GM18867 (cell line): Measurements from ENCODE around the gene CCDC92B.
A peak's percentile ranks its signal among the peaks of the same experiment; 100 is the strongest.

Experiments used
- ATAC-seq: cut with Tn5 transposase; IDR thresholded peaks from one replicate; pipeline ENCODE4 v1.9.1; 2021; ENCODE audit warnings: mild to moderate bottlenecking, moderate library complexity; ENCODE audit not compliant: unreplicated experiment

CCDC92B gene

GRCh38 chr17:2779545-2779944, 30.1 kb upstream of the CCDC92B start:
- ATAC-seq, result no peak

DNA sequence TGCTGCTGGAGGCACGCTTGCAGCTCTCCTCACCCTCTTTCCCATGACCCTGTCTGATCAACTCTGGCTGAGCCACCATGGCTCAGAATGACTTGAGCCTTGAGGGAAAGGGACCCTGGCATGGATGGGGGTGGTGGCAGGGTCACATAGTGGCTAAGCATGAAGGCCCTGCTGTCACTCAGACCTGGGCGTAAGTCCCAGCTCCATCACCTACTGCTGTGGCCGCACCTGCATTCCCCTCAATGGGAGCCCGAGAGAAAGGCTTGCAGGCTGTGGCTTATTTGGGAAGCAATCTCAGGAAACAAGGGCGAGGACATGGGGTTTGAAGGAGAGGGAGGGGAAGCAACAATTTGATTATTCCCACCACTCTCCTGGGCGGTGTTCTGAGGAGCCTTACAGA, 29.0 kb upstream of the CCDC92B start:
- no peak for ATAC-seq

DNA sequence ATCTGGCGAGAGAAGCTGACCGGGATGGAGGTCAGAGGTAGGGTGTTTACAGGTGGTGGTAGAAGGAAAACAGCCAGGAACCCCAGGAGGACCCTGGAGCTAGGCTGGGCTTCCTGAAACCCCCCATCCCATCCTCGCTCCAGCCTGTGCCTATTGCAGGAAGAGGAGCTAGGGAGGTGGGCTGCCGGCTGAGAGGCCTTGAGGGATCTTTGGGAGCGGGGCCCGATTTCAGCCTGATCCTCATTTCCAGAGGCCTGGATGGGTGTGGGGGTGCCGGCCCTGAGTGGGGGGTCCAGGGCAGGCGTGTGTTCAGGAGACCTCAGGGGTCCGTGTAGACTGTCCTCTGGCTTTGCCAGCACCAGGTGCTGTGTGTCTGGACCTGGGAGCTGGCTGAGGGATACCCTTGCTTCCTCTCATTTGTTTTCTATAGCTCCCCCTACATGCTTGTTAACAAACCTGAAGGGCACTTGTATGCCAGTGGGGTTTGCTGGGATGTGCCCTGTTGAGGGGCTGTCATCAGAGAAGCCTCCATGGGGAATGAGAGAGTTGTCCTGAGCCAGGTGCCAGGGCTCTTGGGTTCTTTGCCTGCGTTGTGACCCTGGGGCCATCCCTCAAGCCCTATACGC, 27.9 kb upstream of the CCDC92B start:
- ATAC-seq, result no peak

DNA sequence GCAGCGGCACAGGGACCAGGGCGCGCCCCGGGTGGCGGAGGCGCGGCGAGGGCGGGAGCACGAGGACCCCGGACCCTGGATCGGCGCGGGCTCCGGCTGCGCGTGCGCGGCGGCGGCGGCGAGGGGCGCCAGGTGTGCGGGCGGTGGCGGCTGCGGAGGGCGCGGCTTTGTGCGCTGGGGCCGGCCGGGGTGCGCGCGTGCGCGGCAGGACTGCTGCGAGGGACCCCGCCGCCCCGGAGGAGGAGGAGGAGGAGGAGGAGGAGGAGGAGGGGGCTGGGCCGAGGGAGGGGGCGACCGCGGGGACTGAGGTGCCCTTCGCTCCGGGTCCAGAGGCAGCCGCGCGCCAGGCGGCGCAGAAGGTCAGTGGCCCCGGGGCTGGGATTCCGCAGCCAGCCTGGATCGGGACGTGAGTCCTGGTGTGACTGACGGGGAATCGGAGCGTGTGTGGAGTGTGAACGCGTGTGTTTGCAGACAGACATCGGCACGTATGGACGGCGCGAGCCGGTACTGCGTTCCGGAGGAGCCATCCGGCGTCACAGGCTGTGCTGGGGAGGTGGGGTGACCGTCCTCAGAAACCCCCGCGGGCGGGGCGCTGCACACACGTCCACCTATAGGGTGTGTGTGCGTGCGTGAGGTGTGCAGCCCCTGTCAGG, 27.3 kb upstream of the CCDC92B start:
- ATAC-seq, result no peak

DNA sequence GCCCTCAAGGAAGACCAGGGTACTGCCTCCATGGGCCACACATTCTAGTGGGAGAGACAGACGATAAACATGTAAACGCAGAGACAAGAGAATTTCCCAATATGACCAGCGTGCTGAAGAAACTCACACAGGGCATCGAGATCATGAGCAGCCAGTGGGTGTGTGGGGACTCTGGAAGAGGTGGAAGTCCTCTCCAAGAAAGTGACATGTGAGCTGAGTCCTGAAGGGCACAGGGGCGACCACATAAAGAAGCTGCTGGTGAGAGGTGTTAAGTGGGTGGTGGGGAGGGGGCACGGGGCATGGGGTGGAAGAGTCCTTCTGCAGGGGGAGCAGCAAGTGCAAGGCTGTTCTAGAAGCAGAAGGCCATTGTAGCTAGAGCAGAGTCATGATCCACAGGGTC, 25.8 kb upstream of the CCDC92B start:
- no peak for ATAC-seq

DNA sequence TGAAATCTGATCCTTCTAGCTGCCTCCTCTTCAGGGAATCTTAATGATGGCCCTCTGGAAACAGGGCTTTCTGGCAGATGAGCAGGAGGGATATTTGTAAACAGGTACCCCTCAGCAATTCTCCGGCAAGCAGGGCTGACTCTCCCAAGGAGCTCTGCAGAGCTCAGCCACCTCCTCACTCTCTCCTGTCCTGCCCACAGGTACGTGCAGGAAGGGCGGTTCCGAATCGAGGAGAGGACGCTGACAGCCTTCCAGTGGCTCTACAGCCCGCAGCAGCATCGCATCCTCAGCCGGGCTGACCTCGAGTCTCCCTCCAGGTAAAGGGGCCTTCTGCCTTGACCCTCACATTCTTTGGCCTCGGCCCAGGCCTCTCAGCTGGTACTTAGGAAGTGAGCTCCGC, 20.7 kb upstream of the CCDC92B start:
- ATAC-seq, result no peak

DNA sequence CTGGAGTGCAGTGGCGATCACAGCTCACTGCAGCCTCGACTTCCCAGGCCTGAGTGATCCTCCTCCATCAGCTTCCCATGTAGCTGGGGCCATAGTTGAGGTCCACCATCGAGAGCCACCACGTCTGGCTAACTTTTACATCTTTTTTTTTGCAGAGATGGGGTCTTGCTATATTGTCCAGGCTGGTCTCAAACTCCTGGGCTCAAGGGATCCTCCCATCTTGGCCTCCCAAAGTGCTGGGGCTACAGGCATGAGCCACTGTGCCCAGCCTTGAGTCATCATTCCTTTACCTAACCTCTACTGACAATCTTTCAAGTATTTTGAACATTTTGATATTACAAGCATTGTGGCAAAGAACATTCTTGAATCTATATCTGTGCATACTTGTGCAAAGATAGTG, 9.4 kb upstream of the CCDC92B start:
- ATAC-seq, result no peak

- no peak for ATAC-seq
Measured at GRCh38 chr17:2755891-2756724, 6.7 kb upstream of the CCDC92B start.

- ATAC-seq, result no peak
Measured at GRCh38 chr17:2751491-2751890, 2.0 kb upstream of the CCDC92B start.

GRCh38 chr17:2750721-2751120, 1.3 kb upstream of the CCDC92B start:
- ATAC-seq, result no peak

DNA sequence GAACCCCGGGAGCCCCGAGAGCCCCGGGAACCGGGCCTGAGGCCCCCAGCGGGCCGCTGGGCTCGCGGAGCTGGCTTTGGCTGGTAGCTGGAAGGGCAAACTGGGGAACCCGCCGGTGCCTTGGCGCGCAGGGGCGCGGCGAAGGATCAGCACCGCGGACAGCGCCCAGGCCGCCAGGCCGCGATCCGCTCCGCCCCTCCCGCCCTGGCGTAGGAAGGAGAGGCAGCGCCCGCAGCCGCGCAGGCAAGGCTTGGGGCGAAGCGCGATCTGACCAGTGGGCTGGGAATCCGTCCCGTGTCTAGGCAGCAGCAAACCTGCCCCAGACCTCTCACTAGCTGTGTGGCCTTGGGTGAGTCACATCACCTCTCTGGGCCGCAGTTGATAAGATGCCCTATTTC, 331 bp upstream of the CCDC92B start:
- ATAC-seq, result peak; percentile 64

DNA sequence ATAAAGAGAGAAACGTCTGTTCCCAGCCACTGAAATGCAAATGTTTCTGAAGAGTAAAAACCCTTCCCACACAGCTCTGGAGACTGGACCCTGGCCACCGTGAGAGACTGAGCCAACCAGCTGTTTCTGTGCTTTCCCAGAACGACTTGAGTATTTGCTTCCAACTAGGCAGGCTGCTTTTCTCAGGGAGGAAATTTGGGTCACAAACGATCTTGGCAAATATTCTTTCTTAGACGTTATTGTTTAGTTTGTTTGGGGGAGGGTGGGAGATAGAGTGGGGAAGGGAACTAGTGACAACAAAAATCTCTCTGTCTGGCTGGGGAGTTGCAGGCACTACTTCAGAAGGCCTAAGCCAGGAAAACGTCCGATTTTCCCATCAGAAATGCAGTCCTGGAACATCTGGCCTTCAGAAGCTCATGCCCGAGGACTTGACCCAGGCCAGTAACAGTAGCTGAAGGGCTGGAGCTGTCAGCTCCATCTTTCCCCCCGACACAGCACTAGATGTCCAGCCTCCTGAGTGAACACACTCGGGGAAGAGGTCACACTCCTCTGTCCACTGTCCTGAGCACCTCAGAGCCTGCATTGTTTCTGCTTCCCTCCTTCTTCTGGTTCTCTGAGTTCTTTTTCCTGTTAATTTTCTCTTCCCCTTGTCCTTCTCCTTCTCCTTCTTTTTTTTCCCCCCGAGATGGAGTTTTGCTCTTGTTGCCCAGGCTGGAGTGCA, 4.0 kb downstream of the CCDC92B start:
- ATAC-seq, result no peak

DNA sequence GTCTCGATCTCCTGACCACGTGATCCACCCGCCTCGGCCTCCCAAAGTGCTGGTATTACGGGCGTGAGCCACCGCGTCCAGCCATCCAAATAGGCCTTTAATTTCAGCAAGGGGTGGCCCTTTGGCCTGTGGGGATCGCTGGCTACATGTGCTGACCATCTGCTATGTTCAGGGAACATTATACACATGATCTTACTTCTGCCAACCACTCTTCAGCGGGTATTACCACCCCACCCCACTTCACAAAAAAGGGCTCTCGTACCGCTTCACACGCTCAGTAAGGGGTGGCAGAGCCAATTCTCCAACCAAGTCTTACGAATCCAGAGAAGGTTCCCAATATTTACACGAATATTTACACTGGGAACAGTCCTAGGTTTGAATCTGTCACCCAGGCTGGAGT, 11.8 kb downstream of the CCDC92B start:
- no peak for ATAC-seq

- no peak for ATAC-seq
Measured at GRCh38 chr17:2736956-2737355, 12.5 kb downstream of the CCDC92B start.

- no peak for ATAC-seq
Measured at GRCh38 chr17:2735896-2736295, 13.6 kb downstream of the CCDC92B start.

DNA sequence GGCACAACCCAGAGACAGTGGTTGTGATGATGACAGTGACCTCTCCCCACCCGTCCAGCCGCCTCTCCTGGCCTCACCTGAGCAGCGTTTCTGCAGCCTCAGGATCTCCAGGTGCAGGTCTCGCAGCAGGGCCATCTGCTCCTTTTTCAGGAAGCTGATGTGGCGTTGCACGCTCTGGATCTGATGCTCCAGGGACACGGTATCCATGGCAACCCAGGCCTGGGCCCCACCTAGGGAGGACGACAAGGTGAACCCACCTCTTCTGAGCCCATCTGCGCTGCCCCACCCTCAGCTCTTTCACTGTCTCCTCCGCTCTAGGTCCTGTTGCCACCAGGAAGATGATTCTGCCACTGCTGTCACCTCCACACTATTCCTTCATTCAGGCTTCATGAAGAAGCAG, 14.5 kb downstream of the CCDC92B start:
- no peak for ATAC-seq

DNA sequence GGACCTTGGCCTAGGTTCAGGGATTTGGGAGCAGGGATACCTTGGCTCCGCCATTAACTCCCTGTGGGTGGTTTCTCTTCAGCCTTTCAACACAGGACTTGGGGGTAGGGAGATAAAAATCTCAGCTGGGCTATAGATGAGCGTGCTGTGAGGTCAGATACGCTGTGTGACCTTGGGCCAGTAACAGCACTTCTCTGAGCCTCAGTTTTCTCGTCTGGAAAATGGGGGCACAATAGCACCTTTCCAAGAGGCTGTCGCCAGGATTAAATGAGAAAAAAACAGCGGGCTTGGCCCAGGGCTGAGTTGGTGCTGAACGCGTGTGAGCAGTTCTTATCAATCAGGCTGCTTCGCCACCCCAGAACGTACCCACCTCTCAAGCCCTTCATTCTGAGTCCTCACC, 17.6 kb downstream of the CCDC92B start:
- ATAC-seq, result no peak

GRCh38 chr17:2730764-2731353, 18.6 kb downstream of the CCDC92B start:
- ATAC-seq, result no peak

DNA sequence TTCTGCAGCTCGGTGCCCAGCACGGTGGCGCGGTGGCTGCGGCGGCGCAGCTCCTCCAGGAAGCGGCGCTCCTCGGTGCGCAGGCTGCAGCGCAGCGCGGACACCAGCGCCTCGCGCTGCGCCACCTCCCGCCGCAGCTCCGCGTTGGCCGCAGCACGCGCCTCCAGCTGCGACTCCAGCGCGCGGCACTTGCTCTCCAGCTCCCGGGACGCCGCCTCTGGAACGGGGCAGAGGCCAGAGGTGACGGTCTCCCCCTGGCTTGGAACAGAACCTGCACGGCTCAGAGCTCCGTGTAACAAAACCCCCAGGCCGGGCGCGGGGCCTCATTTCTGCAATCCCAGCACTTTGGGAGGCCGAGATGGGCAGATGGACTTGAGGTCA, 24.7 kb downstream of the CCDC92B start:
- ATAC-seq, result no peak

DNA sequence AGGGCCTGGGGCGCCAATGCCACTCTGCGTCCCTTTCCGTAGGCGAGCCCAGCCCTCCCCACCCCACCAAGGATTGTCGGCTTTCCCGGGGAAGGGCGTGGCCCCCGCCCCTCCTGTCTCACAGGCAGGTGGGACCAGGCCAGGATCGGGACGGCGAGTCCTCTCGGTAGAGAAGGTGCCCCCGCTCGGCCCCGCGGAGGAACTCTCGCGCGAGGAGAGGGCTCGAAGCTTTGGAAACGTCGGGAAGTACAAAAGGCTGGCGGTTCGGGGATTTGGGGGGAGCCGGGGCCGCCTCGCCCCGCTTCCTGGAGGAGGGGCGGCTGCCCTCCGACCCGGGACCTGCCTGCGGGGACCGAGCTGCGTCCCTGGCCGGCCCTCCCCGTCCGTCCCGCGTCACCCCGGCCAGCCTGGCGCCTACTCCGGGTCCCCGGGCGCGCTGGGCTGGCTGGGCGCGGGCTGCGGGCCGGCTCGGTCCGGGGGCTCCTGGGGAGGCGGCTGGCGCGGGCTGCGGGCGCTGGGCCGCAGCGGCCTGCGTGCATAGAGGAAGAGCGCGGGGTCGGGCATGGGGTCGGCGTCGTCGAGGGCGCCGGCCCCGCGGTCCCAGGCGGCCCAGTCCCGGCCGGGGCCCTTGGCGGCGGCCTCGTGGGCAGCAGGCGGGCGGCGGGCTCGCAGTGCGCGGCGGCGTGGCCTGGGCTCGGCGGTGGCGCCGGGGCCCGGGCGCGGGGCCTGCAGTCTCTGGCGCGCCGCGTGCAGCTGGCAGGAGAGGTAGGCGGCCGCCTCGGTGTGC, 25.3 kb downstream of the CCDC92B start:
- ATAC-seq, result no peak
